ENCODE measurements around the gene MEGF9.
A peak's percentile ranks its signal among the peaks of the same experiment; 100 is the strongest.

The MEGF9 gene

DNA sequence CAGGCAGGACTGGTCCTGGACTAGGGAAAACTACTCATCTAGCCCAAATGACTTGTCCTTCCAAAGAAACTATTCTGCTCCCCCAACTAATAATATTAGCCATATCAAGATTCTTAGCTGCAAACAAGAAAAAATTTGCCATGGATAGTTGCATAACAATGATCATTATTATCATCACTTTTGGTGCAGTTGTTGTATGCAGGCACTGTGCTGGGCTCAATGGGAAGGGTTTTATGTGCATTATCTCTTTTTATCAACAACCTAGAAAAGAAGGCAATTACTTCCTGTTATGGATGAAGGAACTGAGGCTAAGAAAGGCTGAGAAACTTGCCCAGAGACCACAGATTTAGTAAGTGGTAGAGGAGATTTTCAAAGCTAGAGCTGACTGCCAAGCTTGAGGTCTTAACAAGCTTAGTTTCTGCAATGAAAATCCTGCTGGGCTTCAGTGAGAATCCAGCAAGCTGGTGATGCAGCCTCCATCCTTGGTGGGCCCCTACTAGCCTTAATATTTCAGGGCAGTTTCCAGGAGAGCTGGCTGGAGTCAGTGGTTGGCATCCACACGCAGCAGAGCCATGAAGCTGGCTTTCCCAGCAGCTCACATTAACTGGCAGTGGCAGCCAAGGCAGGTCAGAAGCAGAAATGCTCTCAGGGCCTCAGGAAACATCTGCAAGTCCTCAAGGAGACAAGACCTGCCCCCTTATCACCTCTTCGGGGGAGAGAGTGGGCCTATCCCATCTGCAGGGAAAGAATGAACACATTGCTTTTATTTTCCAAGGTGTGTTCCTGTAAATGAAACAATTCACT, 20.5 kb upstream of the MEGF9 start:
- DNase-seq (ENCODE audit: extremely low spot score, insufficient read length, low read depth) (no peak), FAIRE-seq (no peak)

DNA sequence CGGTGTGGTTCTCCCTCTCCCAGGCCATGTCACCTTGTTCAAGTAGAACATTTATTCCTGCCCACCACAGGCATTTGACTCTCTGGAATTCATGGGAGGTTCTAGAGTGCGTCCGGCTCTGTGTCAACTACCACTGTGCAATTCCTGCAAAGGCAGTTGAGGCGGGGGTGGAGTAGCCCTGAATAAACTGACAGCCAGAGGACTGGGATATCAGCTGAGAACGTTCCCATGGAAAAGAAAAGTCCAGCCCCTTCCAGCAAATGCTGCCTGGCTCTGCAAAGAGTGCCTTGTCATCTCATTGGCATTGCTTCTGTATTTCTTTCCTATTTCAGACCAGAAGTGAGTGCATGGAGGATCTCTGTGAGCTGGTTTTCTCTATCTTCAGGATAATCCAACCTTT, 18.9 kb upstream of the MEGF9 start:
- DNase-seq (ENCODE audit: extremely low spot score, insufficient read length, low read depth) (no peak), FAIRE-seq (no peak)

DNA sequence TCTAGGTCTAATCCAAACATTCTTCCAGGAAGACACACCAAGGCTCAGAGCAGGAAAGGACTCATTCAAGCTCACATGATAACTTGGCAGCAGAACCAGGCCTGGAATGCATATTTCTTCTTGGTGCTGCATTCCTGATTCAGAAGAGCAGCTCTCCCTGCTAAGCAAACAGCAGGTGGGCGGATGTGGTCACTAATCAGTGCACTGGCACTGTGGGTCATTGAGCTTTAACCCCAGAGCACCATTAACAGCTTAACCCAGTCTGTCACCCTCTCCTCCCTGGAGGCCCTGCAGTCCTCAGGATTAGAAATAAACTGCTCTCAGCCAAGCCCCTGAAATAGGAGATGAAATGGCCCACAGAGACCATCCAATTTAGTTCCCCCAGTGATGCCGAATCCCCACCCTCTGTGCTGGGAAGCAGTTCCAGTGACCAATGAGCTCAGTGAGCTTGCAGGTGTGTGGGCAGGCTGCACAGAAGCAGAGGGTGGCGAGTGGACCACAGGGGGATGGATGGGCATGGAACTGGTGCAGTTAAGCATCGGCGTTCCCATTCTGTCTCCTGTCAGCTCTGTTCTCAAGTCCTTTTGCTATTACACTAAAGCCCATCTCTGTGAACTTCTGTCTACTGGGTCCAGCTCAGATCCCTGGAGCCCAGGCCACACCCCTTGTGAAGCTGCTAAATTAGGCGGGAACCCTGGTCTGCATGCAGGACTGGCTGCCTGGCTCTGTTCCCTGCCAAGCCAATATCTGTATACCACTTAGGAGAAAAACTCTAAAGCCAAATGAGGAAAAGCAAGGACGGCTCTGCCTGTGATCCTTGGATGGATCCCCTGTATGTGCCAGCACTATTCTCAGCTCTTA, 16.6 kb upstream of the MEGF9 start:
- DNase-seq (ENCODE audit: extremely low spot score, insufficient read length, low read depth) = no peak
- peak; percentile 49 for FAIRE-seq

GRCh38 chr9:120729791-120730241, 15.5 kb upstream of the MEGF9 start:
- FAIRE-seq = no peak
- no peak for DNase-seq (ENCODE audit: extremely low spot score, insufficient read length, low read depth)

DNA sequence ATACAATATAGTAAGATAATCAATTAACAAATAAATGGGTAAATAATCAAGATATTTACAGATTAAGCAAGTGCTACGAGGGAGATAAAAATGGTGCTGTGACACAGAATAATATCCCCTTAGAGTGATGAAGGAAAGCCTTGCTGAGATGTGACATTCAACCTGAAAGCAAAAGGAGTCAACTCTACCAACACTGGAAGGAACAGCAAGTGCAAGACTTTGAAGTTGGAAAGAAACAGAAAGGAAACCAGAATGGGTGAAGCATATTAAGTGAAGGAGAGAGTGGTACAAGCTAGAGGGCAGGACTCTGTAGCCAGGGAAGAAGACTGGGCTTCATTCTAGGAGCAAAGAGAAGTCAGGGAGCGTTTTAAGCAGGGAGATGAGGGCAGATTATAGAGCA, 12.2 kb upstream of the MEGF9 start:
- no peak for FAIRE-seq
- DNase-seq (ENCODE audit: extremely low spot score, insufficient read length, low read depth) = no peak

DNA sequence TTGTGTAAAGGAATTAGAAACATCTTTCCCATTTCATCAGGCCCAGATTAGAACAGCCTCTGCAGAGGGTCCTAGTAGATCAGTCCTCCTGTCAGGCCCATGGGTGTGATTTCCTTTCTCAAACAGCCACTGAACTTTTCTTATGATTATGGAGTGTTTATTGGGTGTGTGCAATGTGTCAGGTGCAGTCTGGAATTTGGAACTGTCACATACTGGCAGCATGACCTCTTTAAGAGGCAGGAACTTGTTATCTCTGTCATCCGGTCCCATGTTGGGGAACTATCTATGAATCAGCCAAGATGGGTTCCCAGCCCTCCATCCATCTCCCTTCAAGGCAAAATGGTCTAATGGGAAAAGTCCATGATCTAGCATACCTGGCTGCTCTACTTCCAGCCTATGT, 11.6 kb upstream of the MEGF9 start:
- FAIRE-seq = no peak
- no peak for DNase-seq (ENCODE audit: extremely low spot score, insufficient read length, low read depth)

DNA sequence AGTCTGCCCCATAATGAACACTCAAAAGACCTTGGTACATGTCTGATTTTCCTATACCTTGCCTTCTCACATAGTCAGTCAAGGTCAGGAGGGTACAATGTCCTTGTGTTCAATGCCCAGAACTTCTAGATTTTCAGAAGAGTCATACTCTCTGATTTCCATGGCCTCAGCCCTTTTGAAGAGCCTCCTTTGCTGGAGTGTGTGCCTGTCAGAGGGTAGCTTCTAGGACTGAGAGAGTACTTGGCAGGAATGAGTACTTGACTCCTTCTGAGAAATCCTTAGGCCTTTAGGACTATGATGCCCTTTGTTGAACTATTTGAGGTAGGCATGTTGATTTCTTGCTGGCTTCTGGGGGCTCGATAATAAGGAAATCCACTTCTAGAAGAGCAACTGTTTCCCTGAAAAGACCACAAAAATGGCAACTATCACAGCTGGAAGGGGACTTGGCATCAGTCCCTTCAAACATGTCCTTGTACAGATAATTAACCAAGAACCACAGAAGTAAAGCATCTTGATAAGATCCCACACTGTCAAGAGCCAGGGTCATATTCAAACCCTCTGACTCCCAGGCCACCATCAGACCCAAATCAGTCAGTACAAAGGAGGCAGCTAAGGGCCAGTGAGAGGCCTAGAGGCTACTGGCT, 10.6 kb upstream of the MEGF9 start:
- DNase-seq (ENCODE audit: extremely low spot score, insufficient read length, low read depth) = no peak
- no peak for FAIRE-seq

DNA sequence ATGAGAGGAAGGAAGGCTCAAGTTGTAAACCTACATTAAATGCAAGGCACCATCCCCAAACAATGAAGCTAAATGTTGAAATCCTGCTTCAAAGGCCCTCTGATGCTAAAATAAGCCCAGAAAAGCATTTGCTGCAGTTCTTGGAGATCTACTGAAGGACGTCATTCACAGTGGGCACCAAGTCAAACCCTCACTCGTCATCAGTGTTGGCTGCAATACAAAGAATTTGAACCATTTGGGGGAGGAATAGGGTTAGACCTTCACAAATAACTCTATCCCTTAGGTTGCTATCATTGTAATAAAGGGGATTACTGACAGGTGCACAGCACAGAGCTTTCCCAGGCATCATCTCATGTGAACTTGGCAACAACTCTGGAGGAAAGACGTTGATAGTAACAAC, 9.3 kb upstream of the MEGF9 start:
- no peak for FAIRE-seq
- DNase-seq (ENCODE audit: extremely low spot score, insufficient read length, low read depth) = no peak

GRCh38 chr9:120720404-120720803, 6.1 kb upstream of the MEGF9 start:
- DNase-seq (ENCODE audit: extremely low spot score, insufficient read length, low read depth) (no peak), FAIRE-seq (no peak)

DNA sequence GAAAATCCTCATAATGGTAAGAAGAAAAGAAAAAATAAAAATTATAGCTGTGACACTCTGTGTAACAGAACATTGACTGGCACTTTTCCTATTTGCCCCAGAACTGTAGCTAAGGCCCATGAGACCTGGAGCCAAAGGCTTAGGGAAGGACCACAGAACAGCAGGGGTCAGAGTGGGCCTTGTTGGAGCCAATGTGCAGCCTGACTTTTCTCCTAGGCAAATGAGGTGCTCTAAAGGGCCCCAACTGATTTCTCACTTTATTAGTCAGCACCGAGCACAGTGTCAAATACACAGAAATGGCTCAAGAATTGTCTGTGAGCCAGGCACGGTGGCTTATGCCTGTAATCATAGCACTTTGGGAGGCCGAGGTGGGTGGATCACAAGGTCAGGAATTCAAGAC, 4.0 kb upstream of the MEGF9 start:
- no peak for FAIRE-seq

GRCh38 chr9:120717176-120717575, 2.9 kb upstream of the MEGF9 start:
- DNase-seq (ENCODE audit: extremely low spot score, insufficient read length, low read depth) (no peak), FAIRE-seq (no peak)

More for the DNA sequence above, 4.0 kb upstream of the MEGF9 start:
- no peak for DNase-seq (ENCODE audit: extremely low spot score, insufficient read length, low read depth)

DNA sequence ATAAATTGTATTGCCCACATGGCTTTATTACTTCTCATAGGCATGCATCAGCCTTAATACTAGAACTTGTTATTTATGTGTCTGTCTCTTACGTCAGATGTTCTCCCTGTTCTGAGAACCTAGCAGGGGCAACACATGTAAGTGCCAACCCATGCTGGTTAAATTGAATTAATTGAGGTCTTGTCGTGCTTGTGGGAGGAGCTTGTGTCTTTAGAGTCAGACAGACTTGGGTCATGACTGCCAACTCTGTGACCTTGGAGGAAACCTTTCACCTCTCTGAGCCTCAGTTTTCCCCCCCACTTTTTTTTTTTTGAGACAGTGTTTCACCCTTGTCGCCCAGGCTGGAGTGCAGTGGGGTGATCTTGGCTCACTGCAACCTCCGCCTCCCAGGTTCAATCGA, 2.2 kb upstream of the MEGF9 start:
- DNase-seq (ENCODE audit: extremely low spot score, insufficient read length, low read depth) = no peak
- FAIRE-seq = no peak

DNA sequence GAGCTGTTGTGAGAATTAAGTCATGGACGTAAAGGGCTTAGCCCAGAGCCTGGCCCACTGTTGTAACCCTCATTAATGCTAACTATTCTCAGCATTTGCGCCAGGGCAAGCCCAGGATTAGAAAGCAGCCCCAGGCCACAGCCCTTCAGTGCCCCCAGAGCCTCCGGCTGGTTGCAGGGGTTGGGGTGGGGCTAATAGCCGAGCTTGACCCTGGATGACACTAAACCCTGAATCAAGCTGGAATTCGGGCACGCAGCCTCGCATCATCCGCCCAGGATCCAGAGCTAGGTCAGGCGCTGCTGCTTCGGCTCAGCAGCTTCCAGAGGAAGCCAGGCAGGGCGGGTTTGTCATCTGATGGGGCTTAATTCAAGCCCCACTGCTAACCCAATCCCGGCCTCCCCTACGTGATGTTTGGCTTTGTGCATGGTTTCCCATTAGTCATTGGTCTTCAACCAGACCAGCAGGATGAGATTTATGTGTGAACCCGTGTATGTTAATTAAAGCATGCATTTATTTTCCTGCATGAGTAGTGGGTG, 1.2 kb upstream of the MEGF9 start:
- FAIRE-seq (no peak), DNase-seq (ENCODE audit: extremely low spot score, insufficient read length, low read depth) (no peak)

DNA sequence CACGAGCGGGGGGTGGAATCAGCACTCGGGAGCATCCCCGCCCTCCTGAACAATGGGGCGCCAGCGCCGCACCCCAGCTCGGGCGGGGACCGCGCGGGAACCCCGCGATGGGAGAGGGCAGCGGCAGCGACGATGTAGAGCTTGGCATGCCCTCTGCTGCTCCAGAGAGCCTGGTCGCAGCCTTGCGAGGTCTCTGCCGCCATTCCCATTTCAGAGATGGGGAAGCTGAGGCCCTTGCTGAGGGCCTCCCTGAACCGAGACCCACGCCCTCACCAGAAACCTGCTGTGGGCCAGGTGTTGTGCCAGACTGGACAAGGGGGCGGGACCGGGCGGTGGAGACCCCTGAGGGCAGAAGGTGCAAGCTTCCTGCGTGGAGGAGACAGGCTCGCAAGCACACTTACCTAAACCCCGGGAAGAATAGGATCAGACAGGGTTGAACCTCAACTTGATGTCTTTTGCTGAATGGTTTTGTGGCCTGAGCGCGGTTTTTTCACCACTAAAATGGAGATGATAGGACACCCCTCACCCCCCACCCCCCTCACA, 647 bp upstream of the MEGF9 start:
- no peak for FAIRE-seq

GRCh38 chr9:120713257-120714087, 798 bp downstream of the MEGF9 start:
- DNase-seq (ENCODE audit: extremely low spot score, insufficient read length, low read depth) (no peak), FAIRE-seq (no peak)

More for the DNA sequence above, 647 bp upstream of the MEGF9 start:
- DNase-seq (ENCODE audit: extremely low spot score, insufficient read length, low read depth) = no peak

DNA sequence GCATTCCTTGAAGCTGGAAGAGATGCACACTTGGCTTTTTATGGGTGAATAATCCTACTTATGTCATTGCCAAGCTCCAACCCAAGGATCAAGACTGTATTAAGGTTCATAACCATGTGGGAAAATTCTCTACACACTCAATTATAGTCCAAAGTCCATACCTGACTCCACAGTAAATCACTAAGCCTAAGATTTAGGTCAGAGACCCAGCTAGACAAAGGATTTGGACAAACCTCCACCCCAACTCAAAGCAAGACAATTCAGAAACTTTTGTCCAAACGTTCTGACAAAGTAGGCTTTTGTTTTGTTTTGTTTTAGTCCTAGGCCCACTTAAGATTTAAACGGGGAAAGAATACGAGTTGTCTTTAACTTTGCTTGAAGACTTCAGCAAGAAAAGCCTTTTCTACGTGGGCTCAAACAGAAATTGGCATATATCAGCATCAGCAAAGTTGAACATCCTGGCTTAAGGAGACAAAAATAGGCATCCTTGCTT, 1.7 kb downstream of the MEGF9 start:
- DNase-seq (ENCODE audit: extremely low spot score, insufficient read length, low read depth) = no peak
- peak; percentile 29 for FAIRE-seq

DNA sequence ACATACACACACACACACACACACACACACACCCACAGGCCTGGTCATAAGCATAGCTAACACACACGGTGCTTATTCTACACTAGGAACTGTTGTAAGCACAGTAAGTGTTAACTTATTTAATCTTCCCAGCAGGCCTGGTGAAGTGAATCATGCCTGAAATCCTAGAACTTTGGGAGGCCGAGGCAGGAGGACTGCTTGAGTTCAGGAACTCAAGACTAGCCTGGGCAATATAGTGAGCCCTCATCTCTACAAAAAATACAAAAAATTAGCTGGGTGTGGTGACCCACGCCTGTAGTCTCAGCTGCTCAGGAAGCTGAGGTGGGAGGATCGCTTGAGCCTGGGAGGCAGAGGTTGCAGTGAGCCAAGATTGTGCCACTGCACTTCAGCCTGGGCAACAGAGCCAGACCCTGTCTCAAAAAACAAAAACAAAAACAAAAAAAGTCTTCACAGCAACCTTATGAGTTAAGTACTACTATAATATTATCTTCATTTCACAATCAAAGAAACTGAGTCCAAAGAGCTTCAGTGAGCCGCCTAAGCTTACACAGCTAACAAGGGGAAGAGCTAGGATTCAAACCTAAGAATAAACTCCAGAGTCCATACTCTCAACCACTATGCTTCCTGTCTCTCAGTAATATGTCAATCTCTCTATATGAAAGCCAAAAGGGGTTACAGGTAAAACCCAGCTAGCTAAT, 2.3 kb downstream of the MEGF9 start:
- FAIRE-seq = no peak
- no peak for DNase-seq (ENCODE audit: extremely low spot score, insufficient read length, low read depth)

DNA sequence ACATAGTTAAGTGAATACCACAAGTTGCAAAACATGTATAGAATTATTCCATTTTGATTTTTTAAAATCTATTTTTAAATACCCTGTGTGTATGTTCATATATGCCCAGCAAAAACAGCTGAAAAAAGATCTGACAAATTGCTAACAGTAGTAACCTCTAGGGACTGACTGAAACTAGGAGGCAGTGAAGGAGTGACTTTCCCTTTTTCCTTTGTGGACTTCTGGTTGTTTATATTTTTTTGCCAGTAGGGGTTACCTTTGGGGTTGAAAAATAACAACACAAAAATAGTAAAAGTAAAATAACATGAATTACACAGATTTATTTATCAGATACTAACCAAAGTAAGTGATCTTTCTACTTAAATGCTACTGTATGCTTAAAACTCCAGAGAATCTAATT, 2.9 kb downstream of the MEGF9 start:
- FAIRE-seq (no peak), DNase-seq (ENCODE audit: extremely low spot score, insufficient read length, low read depth) (no peak)
